HG02571 (cell line): ENCODE data around the gene LTBP2.
"Not testable (repeated sequence)": the region's sequence is repeated elsewhere in the genome, so short reads cannot be mapped to it uniquely, and the experiment has no call there.

Experiments used
- ATAC-seq: cut with Tn5 transposase; IDR thresholded peaks from one replicate; pipeline ENCODE4 v1.9.1; 2021; ENCODE audit warnings: mild to moderate bottlenecking, moderate library complexity; ENCODE audit not compliant: unreplicated experiment

LTBP2 gene

DNA sequence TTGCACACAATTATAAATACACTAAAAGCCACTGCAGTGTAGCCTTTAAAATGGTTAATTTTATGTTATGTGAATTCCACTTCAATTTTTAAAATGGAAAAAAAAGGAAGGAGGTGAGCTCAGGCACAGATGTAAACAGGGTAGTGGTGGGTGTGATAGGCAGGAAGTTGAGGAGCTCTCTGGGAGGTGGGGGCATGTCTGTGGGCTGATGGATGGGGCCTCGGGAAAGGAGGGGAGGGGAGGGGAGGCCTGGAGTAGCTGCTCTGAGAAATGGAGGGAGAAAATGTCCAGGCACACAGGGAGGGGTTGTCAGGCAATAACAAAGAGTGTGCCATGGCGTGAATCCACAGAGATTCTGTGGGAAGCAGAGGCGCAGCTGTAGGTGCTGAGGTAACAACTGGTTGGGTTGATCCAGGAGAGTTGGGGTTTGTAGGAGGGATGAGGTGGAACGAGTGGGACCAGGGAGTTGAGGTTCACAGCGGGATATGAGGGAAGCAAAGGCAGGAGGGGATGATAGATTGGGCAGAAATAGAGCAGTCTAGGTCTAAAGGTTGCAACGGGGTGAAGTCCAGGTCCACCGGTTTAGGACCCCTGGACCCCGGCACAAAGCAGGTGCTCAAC is 57.2 kb downstream of the LTBP2 start:
- ATAC-seq: no peak

DNA sequence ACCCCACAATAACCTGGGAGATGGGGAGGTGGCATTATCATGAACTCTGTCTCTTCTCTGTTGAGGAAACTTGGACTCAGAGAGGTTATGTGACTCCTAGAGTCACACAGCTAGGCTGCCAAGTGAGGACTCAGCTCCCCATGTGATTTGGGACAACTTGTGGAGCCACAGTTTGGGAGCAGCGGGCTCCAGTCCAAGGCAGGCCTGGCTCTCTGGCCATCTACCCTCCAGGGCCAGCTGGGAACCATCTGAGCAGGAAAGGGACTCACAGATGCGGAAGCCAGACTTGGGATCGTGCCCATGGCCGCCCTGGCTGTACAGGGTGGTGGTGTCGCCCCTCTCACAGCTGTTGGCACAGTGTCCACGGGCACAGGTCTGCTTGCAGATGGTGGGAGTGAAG is 59.4 kb downstream of the LTBP2 start:
- no peak for ATAC-seq

DNA sequence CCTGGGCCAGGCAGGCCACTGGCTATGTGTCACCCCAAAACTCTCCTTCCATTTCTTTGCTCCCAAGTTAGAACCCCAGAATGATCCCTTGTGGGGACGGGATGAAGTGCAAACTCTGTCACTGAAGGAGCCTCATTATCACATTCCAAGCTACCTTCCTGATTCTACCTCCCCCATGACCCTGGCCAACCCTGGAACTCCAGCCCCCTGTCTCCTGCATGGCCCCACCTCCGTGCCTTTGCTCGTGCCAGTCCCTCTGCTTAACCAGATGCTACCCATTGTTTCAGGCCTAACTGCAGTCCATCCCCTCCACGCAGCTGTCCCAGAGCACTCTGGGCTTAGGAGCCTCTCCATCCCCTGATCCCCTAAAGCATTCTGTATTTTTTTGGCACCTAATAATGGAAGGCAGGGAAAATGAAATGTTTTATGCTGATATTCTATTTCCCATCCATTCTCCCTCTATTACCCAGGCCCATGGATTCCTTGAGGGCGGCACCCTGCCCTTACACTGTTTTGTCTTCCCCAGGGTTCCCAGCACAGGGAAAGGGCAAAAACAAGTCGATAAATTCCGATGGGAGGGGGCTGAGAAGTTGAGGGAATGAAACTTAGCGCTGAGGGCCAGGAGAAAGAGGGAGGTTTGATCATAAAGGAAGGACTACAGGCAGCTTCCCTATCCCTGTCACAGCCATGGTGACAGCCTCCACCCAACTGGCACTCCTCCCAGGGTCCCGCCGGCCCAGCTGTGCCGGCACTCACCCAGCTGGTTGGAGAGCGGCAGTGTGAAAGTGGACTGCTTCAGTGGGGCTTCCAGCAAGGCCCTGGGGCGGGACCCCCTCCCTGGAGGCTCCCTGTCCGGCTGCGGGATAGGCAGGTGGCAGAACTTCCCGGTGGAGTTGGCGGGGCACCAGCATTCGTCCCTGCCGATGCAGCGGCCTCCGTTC is 60.3 kb downstream of the LTBP2 start:
- no peak for ATAC-seq

DNA sequence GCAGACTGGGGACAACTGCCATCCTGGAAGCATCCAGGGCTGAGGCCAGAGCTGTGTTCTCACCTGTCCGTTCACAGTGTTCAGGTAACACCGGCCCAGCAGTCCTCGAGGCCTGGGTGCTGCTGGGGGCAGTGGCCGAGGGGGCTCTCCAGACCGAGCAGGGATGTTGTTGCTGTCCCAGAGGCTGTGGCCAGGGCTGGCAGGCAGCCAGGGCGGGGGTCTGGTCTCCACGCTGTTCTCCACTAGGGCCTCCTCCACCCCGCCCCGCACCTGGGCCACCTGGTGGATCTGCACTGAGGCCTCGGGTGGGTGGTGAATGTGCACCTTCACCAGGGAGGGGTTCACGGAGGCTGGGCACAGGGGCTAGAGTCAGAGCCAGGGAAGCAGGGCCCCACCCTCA is 61.0 kb downstream of the LTBP2 start:
- no peak for ATAC-seq

DNA sequence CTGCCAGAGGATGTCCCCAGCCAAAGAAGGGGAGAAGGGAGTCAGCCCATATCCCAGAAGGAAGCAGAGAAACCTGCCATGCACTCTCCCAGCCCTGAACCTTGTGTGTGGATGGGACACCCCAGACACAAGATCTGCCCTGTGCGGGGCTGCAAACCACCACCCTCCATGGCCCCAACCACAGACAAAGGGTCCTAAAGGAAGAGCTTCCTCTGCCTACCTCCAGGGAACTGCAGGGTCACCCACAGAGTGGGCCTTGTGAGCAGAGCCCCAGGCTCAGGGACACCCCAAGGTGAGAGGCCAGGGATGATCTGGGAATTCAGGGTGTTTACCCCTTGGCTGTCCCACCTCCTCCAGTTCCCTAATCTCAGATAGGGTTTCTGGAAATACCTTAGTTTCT is 62.0 kb downstream of the LTBP2 start:
- no peak for ATAC-seq

DNA sequence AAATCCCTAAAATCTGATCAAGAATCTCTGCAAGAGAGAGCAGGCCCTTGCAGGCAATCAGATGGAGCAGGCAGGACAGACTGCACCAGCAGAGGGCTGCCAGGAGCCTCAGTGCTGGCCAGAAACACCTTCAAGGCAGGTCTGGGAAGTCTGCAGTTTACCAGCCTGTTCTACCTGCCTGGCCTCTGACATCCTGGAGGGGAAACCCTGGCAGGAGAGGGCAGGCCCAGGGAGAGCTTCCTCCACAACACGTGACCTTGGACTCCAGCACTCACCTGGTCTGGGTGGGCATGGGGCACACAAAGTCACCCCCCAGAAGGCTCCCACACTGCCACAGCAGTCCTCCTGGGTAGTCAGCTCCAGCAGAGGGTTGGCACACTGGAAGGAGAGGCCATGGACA is 62.4 kb downstream of the LTBP2 start:
- ATAC-seq: no peak

DNA sequence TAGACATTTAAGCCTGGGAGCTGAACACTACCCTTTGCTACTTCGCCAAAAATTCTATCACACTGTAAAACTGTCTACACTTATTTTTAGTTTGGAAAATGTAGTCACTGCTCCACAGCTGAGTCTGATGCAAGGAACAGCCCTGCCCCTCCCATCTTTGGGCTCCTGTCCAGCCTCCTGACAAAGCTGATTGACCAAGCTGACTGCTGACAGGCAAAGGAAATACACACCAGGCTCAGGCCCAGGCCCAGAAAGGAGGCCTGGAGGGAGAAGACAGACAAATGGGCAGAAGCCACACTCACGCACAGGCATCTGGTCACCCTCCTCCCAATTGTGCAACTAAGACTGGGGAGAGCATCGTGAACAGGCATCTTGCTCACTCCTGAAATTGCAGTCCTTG is 63.2 kb downstream of the LTBP2 start:
- ATAC-seq: no peak

DNA sequence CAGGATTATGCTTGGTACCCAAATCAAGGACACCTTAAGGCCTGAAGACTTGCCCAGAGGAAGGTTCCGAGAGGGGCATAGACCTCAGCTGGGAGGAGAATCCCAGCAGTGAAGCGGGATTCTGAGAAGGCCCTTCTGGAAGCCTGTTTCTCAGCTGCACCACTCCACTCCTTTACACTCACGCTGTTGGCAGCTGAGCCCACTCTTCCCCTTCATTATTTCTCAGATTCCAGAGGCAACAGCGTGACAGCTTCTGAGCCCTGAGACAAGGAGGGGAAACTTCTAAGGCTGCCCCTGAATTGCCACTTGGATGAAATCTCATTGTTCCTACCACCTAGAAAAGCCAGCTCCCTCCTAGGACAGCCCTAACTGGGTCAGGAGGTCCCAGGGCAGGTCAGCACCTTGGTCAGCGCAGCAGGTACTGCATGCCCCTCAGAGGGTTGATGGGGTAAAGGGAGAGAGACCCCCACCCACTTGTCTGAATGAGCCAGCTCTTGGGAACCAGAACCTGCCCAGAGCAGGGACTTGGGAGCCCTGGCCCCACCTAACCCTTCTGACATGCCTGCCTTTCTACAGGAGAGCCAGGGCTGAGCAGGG is 64.6 kb downstream of the LTBP2 start:
- no peak for ATAC-seq

DNA sequence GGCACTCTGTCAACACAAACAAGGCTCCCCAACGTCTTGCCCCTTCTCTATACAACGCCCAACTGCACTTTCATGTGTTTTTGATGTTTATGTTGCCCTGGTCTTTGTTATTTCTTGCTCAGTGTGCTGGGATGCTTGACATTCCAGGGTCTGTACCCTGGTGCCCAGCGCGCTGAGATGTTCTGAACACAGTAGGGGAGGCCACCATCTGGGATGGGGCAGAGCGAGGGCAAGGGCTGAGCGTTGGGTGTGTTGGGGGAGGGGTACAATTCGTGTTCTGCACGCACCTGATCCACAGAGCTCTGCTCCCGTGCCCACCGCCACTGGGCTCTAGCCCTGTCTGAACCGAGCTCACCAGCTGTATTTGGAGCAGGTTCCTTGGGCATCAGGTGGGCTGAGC is 65.6 kb downstream of the LTBP2 start:
- ATAC-seq: no peak

DNA sequence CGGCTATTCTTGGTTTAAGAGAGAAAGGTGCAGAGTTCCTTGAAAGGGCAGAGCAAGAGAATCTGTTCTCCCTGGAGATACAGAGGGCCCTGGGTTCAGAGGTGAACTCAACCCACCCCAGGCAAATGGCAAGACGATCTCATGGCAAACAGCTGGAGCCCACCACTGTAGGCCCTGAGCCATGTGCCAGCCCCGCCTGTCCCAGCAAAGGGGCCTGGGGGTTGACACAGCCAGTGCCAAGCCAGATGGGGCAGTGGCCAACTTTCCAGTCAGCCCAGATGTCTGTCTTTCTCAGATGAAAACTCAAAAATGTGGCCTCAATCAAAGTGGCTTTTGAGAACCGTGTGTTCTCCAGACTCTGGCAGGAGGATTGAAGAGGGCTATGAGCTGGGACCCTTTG is 66.7 kb downstream of the LTBP2 start:
- ATAC-seq: no peak

DNA sequence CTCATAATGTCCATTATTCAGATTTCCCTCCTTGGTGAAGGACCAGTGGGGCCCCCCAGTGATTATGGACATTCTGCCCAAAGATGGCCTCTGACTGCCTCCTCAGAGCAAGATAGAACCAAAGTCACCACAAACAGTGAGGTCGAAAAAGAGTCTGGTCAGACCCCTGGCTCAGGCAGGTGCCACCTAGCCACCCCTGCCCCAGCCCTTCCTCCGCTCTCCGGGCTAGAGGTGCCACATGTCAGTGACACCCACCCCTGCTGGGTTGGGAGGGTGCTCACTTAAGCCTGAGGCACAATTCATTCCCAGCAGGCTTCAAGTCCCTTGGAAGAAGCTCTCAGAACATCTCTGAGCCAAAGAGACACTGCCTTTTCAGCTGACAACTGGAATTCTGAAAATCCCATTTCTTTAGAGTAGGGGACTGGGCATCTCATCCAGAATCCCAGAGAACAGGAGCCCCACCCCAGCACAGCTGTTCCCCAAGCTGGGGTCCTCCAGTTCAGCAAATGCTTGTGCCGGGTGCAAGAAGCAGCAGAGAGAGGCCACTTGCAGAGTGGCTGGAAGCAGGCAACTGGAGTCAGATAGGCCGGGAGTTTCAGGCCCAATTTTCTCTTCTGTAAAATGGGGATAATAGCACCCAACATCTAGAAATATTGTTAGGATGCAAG is 68.1 kb downstream of the LTBP2 start:
- ATAC-seq: no peak

DNA sequence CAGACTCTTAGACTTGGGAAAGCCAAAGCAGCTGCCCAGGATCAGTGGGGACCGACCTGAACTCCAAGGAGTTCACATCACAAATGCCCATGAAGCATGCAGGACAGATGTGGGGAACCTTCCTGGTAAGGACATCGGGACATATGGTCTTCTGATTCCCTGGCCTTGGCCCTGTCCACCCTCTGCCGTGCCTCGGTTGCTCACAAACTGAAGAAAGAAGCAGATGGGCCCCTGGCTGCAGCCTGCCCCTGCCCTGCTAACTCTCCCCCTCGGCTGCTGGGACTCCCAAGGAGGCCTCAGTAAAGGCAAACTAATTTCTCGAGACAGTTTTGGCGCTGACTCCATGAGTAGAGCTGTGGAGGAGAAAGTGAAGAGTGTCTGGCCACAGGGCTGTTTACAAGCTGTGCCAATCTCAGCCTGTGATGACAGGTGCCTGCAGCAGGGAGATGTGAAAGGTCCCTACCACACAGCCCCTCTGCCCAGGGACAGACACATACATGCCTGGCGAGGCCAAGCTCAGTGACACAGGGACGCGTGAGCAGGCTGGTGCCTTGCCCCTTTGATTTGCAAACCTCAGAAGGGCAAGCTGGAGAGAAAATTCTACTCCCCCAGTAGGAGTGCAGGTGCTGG is 69.9 kb downstream of the LTBP2 start:
- no peak for ATAC-seq

DNA sequence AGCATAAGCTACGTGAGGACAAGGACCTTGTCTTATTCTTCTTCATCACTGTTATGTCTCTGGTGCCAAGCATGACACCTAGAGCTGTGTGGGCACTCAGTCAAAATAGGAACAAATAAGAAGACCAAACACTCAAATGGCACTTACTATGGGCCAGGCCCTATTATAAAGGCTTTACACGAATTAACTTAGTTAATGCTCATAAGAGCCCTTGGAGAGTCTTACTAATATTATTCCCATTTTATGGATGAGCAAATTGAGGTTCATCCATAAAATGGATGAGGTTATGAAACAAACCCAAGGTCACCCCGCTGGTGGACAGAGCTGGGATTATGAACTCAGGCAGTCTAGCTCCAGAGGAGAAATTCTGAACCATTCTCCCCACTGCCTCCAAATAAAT is 70.8 kb downstream of the LTBP2 start:
- no peak for ATAC-seq

DNA sequence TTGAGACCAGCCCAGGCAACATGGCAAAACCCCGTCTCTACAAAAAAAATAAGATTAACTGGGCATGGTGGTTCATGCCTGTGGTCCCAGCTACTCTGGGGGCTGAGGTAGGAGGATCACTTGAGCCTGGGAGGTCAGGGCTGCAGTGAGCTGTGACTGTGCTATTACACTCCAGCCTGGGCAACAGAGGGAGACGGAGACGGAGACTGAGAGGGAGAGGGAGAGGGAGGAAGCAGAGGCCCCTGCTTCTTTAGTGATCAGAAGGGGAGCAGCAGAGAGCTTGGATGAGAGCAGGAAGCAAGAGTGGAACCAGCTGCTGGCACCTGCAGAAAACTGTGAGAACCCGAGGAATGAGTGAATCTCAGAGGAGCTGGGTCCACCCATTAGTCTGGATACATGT is 72.5 kb downstream of the LTBP2 start:
- no peak for ATAC-seq

DNA sequence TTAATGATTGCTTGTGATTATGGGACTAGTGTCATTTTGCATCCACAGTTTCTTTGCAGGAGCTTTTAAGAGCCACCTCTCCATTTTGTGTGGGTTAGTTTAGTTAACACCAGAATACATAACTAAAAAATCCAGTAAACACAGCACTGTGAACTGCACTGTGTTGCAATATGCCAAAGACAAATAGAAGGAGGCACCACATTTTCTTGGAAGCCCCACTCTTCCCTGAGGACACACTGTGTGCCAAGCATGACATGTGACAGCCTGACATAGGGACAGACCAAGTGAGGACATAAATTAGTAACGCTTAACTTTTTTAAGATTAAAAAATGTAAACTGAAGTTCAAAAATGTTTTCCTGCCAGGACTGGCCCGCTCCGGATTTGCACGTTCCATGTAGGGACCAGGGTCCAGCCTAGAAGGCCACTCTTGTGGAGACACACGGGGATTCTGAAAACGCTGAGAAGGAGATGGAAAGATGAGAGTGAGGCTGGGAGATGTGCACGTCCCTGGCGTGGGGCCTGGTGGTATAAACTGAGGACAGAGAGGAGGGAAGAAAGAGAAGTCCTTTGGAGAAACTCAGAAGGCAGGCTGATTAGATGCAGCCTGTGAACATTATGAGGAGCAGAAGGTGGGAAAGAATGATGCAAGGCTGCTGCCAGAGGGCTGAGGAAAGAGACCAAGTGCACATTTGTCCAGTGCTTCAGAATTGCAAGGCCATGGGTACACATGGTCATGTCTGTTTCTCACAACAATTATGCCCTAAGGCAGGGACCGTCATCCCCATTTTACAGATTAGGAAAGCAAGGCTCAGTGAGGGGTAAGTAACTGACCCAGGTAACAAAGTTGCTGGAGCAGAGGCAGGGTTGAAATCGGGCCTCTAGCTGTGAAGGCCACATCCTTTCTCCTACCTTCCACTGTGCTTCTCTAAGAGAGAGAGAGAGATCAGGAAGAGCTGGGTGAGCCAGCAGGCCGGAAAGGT is 73.3 kb downstream of the LTBP2 start:
- no peak for ATAC-seq

DNA sequence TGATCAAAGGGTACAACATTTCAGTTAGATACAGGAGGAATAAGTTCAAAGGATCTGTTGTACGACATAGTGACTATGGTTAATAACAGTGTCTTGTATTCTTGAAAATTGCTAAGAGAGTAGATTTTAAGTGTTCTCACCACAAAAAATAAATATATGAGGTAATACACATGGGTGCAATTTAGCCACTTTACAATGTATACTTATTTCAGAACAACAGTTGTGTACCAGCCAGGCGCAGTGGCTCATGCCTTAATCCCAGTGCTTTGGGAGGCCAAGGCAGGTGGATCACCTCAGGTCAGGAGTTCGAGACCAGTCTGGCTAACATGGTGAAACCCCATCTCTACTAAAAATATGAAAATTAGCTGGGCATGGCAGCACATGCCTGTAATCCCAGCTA is 75.7 kb downstream of the LTBP2 start:
- ATAC-seq: not testable (repeated sequence)

DNA sequence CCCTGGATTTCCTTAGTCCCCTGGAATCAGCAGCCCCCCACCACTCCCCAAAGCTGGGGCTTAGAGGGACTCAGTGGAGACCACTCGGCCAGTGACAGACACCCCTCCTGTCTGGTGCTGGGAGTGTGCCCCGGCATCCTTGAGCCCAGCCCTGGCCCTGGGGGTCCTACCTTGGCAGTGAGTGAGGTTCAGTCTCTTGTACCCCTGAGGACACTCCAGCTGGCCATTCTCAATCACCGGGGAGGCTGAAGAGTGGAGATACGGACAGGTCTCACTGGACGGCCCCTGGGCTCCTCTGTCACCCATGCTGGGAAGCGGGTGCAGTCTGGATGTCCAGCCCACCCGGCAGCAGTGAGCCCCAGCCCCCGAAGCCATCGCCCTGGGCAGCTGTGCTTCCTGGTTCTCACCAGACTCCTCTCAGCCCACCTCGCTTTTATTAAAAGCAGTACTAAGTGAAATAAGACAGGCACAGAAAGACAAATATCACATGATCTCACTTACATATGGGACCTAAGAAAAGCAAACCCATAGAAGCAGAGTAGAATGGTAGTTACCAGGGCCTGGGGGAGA is 76.2 kb downstream of the LTBP2 start:
- no peak for ATAC-seq

DNA sequence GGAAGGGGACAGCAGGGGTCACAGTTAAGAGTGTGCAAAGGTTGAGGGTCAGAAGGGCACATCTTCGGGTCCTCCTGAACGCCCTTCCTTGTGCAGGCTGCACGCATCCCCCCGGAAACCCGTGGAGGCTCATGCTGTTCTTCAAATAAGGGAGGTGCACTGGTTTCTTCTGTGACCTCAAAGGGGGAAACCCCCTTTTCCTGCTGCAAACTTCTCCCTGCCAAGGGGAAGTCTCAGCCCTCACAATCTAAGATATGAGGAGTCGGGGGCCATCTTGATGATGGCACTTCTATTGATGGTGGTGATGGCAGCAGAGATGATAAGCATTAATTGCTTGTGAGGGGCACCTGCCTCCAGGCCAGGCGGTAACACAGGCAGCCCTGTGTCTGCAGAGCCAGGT is 78.5 kb downstream of the LTBP2 start:
- ATAC-seq: no peak

DNA sequence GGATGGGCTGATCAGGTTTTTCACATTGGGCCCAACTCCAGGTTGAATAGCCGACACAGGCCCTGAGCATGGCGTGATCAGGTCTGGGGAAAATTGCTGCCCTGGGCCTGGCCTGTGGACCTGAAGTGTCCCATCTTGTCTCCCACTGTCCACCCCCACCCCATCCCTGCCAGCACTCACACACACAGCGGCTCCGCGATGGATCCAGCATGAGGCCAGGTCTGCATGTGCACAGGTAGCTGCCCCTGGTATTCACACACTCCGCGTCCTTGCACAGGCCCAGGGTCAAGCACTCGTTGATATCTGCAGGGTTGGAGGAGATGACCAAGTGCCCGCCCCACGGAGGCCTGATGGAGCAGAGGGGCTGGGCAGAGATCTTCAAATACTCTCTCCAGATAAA is 79.8 kb downstream of the LTBP2 start:
- no peak for ATAC-seq

DNA sequence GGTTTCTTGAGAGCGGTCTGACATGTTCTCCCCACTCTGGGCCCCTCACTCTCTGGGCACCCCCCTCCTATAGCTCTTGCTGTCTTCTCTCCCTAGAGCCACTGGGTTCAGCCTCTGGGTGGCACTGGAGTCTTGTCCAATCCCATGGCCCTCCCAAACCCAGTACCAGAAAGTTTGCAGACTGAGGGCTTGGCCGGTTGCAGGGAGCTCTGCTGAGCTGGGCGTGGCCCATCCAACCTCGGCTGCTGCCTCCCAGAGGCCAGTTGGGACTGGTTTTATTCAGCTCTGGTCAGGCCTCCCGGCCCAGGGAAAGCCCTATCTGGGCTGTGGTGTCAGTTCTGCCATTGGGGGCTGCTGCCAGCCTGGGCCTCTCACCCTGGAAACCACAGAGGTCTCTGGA is 80.6 kb downstream of the LTBP2 start:
- ATAC-seq: no peak
